HepG2 (cell line): Measurements from ENCODE around the gene MFRP. TPM values are rescaled to one million over a fixed set of nuclear protein-coding genes. Genes with fewer than 3 reads are reported as not detected.

Experiments used
- ARNT ChIP-seq: fragments of 450-650 bp; IDR thresholded peaks from 2 replicates; pipeline ENCODE4 v1.6.1; 2017
- ATF7 ChIP-seq, 2 experiments: fragments of 450-650 bp in 1 of 2; sonication (generic) in 1 of 2; formaldehyde crosslinking in 1 of 2; IDR thresholded peaks; 2 replicates each; pipeline versions ENCODE4 v1.4.0 to v1.6.1; 2016 to 2020; ENCODE audit warnings: antibody characterized with exemption in 1 of 2, mild to moderate bottlenecking in 1 of 2, missing genetic modification reagents in 1 of 2
- DMAP1 ChIP-seq: IDR thresholded peaks from 2 replicates; pipeline ENCODE4 v1.6.1; 2016
- FIP1L1 ChIP-seq: fragments of 200-400 bp; formaldehyde crosslinking; IDR thresholded peaks from 2 replicates; pipeline ENCODE4 v1.6.1; 2018; ENCODE audit warnings: low read depth, mild to moderate bottlenecking, low read length, moderate library complexity, borderline replicate concordance; ENCODE audit not compliant: insufficient read depth
- FOXK1 ChIP-seq: sonication (generic); formaldehyde crosslinking; IDR thresholded peaks from 2 replicates; pipeline ENCODE4 v1.4.0; 2020; ENCODE audit warnings: low read depth, missing genetic modification reagents, borderline replicate concordance
- IRF2 ChIP-seq: IDR thresholded peaks from 2 replicates; pipeline ENCODE4 v1.6.1; 2018; ENCODE audit warnings: missing genetic modification reagents, missing compliant biosample characterization
- KMT2A ChIP-seq: sonication (generic); formaldehyde crosslinking; IDR thresholded peaks from 2 replicates; pipeline ENCODE4 v1.4.0; 2020; ENCODE audit warnings: missing genetic modification reagents
- MAFK ChIP-seq, 2 experiments: IDR thresholded peaks in 1 of 2; conservative IDR thresholded peaks in 1 of 2; 2 replicates each; pipeline ENCODE4 v1.6.1; 2011; ENCODE audit warnings: improper control_type of control experiment in 2 of 2, low read length in 2 of 2
- NR2F6 ChIP-seq, 2 experiments: IDR thresholded peaks; 2 replicates each; pipeline ENCODE4 v1.6.1; 2016; ENCODE audit warnings: antibody characterized with exemption in 1 of 2, mild to moderate bottlenecking in 1 of 2
- PAWR ChIP-seq: sonication (generic); formaldehyde crosslinking; IDR thresholded peaks from 2 replicates; pipeline ENCODE4 v1.4.0; 2020; ENCODE audit warnings: missing genetic modification reagents, mild to moderate bottlenecking, borderline replicate concordance
- SMC3 ChIP-seq: IDR thresholded peaks from 2 replicates; pipeline ENCODE4 v1.6.1; 2011; ENCODE audit warnings: low read length, improper control_type of control experiment
- SOX6 ChIP-seq, 2 experiments: fragments of 450-650 bp in 1 of 2; sonication (generic) in 1 of 2; formaldehyde crosslinking in 1 of 2; IDR thresholded peaks; 2 replicates each; pipeline versions ENCODE4 v1.4.0 to v1.6.1; 2017 to 2020; ENCODE audit warnings: antibody characterized with exemption in 1 of 2, mild to moderate bottlenecking in 1 of 2, missing genetic modification reagents in 1 of 2
- SP4 ChIP-seq: sonication (generic); formaldehyde crosslinking; IDR thresholded peaks from 2 replicates; pipeline ENCODE4 v1.8.1; 2023; ENCODE audit warnings: mild to moderate bottlenecking, missing genetic modification reagents
- SUZ12 ChIP-seq: fragments of 150-350 bp; IDR thresholded peaks from 2 replicates; pipeline ENCODE4 v1.6.1; 2014; ENCODE audit warnings: low read depth, low read length
- YEATS4 ChIP-seq: sonication (generic); formaldehyde crosslinking; IDR thresholded peaks from 2 replicates; pipeline ENCODE4 v1.4.0; 2020; ENCODE audit warnings: missing genetic modification reagents, borderline replicate concordance
- ZFP62 ChIP-seq: sonication (generic); formaldehyde crosslinking; IDR thresholded peaks from 2 replicates; pipeline ENCODE4 v1.4.0; 2020; ENCODE audit warnings: missing genetic modification reagents
- ZMYM2 ChIP-seq: sonication (generic); formaldehyde crosslinking; IDR thresholded peaks from 2 replicates; pipeline ENCODE4 v1.8.0; 2022; ENCODE audit warnings: mild to moderate bottlenecking, missing genetic modification reagents
- ZNF644 ChIP-seq: IDR thresholded peaks from 2 replicates; pipeline ENCODE4 v1.6.1; 2016; ENCODE audit warnings: low read depth
- ZNF777 ChIP-seq: sonication (generic); formaldehyde crosslinking; IDR thresholded peaks from 2 replicates; pipeline ENCODE4 v1.4.0; 2020; ENCODE audit warnings: missing genetic modification reagents
- ZNF790 ChIP-seq: sonication (generic); formaldehyde crosslinking; IDR thresholded peaks from 2 replicates; pipeline ENCODE4 v1.8.0; 2022; ENCODE audit warnings: missing genetic modification reagents, mild to moderate bottlenecking, borderline replicate concordance
- polyA plus RNA-seq, 8 experiments: library from polyadenylated mRNA; depleted of rRNA in 3 of 8; stranded (reverse) in 7 of 8; unstranded in 1 of 8; fragments of >200 nt; fragmentation: Illumina TruSeq in 4 of 8; extraction: Trizol in 4 of 8; gene quantifications; 2 replicates each; pipeline versions ENCODE4 v1.2.1 to v1.2.3, GENCODE V29; 2011 to 2016; ENCODE audit warnings: low read depth in 4 of 8, missing spikeins in 1 of 8, mixed read lengths in 1 of 8; ENCODE audit not compliant: insufficient read depth in 1 of 8
- total RNA-seq, 5 experiments: library from RNA; depleted of rRNA; stranded (reverse); fragments of >200 nt; fragmentation: Illumina TruSeq; extraction: Trizol; gene quantifications; 2 replicates each; pipeline ENCODE4 v1.2.3, GENCODE V29; 2016; ENCODE audit warnings: low read depth in 1 of 5
- TF ChIP-seq, protein P1 (sequence below): sonication (generic); formaldehyde crosslinking; IDR thresholded peaks from 2 replicates; pipeline ENCODE4 v1.4.0; 2020; ENCODE audit warnings: missing genetic modification reagents, borderline replicate concordance
- TF ChIP-seq, protein P2 (sequence below): sonication (generic); formaldehyde crosslinking; IDR thresholded peaks from 2 replicates; pipeline ENCODE4 v1.8.0; 2022; ENCODE audit warnings: missing genetic modification reagents, mild to moderate bottlenecking, moderate library complexity, borderline replicate concordance

The MFRP gene
- total and polyA plus RNA-seq, 2 of the 13 experiments (the other 11 are each of a cell fraction or from before 2014, with no cell fraction given), result not detected

DNA sequence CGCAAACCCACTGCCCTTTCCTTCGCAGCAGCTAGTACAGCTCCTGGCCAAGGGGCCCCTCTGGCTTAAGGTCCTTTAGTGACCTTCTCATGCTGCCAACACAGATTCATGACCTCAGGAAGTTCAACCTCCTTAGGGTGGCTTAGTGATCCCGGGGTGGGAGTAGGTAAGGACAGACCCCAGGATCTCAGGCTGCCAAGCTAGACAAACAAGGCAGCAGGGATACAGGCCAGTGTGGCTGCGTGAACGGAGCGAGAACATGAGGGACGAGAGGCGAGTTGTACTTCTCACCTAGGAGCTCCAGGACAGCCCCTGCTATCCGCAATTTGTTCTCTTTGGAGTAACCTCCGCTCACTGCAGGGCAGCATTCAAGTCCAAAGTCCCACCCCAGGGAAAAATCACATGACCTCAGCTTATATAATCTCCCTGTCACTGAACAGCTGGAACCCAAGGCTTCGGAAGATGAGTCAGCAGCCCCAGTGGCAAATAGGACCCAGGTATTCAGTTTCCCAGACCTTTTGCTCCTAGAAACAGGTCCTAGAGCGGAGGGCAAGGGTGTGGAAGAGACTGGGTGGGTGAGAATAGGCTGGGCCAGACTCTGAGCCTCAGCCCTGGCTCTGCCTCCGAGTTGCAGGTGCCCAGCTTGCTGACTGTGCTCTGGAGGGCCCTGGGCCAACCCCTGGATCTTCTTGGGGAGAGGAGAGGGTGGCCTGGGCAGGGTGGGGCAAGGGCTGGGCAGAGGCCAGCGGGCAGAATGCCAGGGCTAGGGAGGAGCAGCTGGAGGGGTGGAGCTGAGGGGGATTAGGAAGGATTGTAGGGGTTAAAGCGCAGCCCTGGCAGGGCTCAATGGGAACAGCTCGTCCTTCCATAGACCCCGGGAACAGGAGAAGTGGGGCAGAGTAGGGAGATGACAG, 21.9 kb upstream of the MFRP start (continued):
- 0 out of 2 replicates have a peak, but pooled peaks have one; percentile 15 for TF ChIP-seq ZNF644 (CRISPR knock-in tag)
- TF ChIP-seq, protein P1, sequence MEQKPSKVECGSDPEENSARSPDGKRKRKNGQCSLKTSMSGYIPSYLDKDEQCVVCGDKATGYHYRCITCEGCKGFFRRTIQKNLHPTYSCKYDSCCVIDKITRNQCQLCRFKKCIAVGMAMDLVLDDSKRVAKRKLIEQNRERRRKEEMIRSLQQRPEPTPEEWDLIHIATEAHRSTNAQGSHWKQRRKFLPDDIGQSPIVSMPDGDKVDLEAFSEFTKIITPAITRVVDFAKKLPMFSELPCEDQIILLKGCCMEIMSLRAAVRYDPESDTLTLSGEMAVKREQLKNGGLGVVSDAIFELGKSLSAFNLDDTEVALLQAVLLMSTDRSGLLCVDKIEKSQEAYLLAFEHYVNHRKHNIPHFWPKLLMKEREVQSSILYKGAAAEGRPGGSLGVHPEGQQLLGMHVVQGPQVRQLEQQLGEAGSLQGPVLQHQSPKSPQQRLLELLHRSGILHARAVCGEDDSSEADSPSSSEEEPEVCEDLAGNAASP (CRISPR knock-in tag), result peak; percentile 69; the same call in 1 of the 2 replicates
- TF ChIP-seq PAWR (CRISPR knock-in tag), result no peak
- TF ChIP-seq MAFK (conservative IDR thresholded peaks at IDR 0.05 in 1 of 2, IDR thresholded peaks at IDR 0.05 in 1 of 2; ENCODE audit: low read length in 2 of 2), result peak; percentile 88 to 94
- TF ChIP-seq SOX6 (IDR thresholded peaks at IDR 0.05), result no peak
- peak; percentile 73; the same call in 1 of the 2 replicates for TF ChIP-seq SOX6 (CRISPR knock-in tag; IDR thresholded peaks at IDR 0.05)
- peak; percentile 50; the same call in 1 of the 2 replicates for TF ChIP-seq ZMYM2
- TF ChIP-seq YEATS4 (CRISPR knock-in tag), result 0 out of 2 replicates have a peak, but pooled peaks have one; percentile 38
- no peak for TF ChIP-seq SMC3
- peak; percentile 81 for TF ChIP-seq IRF2 (CRISPR knock-in tag)
- TF ChIP-seq SP4 (CRISPR knock-in tag), result peak; percentile 70; the same call in 1 of the 2 replicates
- TF ChIP-seq, protein P2, sequence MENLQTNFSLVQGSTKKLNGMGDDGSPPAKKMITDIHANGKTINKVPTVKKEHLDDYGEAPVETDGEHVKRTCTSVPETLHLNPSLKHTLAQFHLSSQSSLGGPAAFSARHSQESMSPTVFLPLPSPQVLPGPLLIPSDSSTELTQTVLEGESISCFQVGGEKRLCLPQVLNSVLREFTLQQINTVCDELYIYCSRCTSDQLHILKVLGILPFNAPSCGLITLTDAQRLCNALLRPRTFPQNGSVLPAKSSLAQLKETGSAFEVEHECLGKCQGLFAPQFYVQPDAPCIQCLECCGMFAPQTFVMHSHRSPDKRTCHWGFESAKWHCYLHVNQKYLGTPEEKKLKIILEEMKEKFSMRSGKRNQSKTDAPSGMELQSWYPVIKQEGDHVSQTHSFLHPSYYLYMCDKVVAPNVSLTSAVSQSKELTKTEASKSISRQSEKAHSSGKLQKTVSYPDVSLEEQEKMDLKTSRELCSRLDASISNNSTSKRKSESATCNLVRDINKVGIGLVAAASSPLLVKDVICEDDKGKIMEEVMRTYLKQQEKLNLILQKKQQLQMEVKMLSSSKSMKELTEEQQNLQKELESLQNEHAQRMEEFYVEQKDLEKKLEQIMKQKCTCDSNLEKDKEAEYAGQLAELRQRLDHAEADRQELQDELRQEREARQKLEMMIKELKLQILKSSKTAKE (CRISPR knock-in tag), result 0 out of 2 replicates have a peak, but pooled peaks have one; percentile 23
- peak; percentile 73; the same call in 1 of the 2 replicates for TF ChIP-seq KMT2A
- no peak for TF ChIP-seq ZFP62
- no peak for TF ChIP-seq FIP1L1
- TF ChIP-seq DMAP1, result peak; percentile 80
- no peak for TF ChIP-seq ATF7 (IDR thresholded peaks at IDR 0.05)
- peak; percentile 57; the same call in 1 of the 2 replicates for TF ChIP-seq ATF7 (CRISPR knock-in tag; IDR thresholded peaks at IDR 0.05)
- TF ChIP-seq ZNF777 (CRISPR knock-in tag), result no peak
- TF ChIP-seq SUZ12, result no peak
- TF ChIP-seq FOXK1, result 0 out of 2 replicates have a peak, but pooled peaks have one; percentile 66
- peak; percentile 88 for TF ChIP-seq NR2F6 (IDR thresholded peaks at IDR 0.05)
- TF ChIP-seq NR2F6 (CRISPR knock-in tag; IDR thresholded peaks at IDR 0.05), result peak; percentile 84
- no peak for TF ChIP-seq ARNT
- no peak for TF ChIP-seq ZNF790 (CRISPR knock-in tag)
